Islet precursor cell (in vitro differentiated cells): ENCODE measurements around the gene NXPH2.

Experiments used
- DNase-seq: peaks from one replicate; pipeline ENCODE4 v3.0.0-alpha.2; 2018

The NXPH2 gene

GRCh38 chr2:138779781-138780445, at the start of gene NXPH2:
Gene NXPH2, minus strand, starts transcription at chr2:138780390. Its CDS starts 149 bp downstream, at chr2:138780241.
- DNase-seq, result peak; percentile 72

- peak; percentile 88 for DNase-seq
Measured at GRCh38 chr2:138829326-138829919, 49.2 kb upstream of the NXPH2 start.

DNA sequence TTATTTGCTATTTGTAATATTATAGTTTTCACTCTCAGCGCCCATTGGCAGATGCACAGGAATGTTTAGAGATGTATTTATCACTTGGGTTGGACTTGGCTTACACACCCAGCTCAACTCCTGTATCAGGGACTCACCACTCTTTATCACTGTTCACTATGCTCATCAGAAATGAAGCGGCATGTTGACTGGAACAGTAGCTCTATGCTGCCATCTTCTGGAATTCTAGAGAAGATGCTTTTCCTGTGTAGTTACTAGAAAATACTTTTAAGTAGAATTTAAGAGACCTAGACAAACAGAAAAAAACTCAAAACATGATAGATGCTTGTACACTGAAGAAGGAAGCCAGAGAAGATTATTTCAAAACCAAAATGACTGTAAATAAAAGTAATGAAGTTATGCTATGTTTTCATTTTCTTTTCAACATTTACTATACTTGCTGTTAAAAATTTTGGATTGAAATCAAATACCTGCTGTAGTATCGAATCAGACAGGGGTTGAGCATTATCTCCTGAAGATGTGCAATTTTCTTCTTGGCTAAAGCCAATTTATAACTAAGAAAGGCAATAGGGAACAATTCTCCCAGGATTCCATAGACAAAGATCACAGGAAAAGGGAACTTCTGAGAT, 47.4 kb upstream of the NXPH2 start:
- peak; percentile 68 for DNase-seq

- DNase-seq, result no peak
Measured at GRCh38 chr2:138823666-138824065, 43.5 kb upstream of the NXPH2 start.

DNA sequence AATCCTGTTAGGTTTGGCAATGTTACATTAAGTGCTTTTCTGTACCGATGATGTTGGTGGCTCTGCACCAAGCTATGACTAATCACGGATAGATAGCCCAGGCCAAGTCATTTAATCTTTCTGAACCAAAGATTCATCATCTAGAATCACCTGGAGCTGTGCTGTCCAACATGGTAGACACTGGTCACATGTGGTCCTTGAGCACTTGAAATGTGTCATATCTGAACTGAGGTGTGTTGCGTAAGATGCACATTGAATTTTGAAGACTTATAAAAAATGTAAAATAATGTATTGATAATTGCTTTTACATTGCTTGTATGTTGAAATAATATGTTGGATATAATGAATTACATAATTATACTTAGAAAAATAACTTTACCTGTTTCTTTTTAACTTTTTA, 39.8 kb upstream of the NXPH2 start:
- DNase-seq, result no peak

DNA sequence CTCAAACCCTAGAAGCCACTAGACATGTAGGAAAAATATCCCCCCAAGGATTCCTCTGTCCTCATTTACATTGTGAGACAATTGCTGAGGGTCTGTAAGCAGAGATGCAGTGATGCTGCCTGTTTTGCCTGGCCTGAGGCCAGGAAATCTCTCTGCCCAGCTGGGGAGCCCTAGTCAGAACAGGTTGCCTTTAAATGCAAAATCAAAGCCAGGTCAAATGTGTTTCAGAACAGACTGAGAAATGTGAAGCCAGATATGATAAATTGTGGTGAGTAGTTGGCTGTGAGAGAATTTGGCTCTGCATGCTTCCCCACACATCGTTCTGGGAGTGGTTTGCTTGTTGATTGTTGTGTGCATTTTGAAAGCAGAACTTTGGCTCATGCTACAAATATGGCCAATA, 38.4 kb upstream of the NXPH2 start:
- no peak for DNase-seq

DNA sequence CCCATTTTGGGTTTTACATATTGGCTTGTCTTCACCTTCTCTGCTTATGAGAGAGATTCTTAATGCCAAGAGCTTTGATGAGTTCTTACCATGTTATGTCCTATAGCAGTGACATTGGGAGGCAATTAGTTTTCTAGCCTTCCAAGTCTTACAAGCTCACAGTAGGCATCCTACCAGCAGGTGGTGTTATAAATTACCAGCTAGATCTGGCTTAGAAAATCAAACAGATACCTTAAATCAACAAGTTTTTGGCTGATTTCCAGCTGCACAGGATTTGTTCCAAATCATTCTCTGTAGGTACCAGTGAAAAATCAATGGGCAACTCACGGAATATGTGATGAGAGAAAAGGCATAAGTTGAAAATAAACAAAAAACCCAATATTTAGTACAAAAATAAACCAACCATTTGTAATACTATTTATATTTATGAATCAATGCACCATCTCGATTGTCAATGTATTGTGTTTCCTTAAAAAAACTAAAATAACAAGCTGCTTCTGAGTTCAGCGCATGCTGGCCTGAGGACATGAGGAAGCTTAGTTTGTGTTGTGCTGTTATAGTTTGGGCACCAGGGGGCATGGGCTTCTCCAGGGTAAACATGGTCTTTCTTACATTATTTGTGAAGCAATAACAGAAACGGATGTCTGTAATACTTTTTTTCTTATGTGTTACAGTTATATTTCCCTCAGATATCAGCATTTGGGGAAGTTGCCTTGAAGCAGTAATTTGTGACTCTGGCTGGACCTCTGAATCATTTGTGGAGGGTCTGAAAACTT, 34.1 kb upstream of the NXPH2 start:
- DNase-seq, result no peak

- DNase-seq, result no peak
Measured at GRCh38 chr2:138811431-138811830, 31.2 kb upstream of the NXPH2 start.

- no peak for DNase-seq
Measured at GRCh38 chr2:138794724-138795123, 14.5 kb upstream of the NXPH2 start.

DNA sequence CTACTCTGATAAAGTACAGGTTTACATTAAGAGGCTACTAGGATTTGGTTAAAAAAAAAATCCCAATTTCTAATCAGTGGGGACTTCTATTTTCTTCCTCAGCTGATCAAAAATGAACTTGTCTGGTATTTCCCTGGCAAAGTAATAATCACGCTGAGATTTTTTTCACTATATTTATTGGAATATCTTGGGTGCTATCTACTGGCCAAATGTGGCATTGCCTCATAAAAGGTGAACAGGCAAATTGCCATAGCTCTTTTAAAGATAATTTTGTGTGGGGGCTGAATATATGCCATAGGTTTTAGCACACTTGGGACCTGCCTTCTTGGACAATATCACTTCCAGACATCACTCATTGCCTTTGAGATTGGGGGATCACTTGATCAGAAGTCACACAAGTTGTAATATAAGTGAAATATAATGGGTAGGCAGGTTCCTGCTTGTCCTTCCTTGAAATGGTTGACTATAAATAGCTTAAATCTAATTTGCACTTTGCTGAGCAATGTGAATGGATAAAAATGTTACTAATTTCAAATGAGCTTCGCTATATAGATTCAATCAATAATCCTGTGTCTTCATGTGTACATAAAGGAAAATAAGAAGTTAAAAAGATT, 7.0 kb upstream of the NXPH2 start:
- no peak for DNase-seq

DNA sequence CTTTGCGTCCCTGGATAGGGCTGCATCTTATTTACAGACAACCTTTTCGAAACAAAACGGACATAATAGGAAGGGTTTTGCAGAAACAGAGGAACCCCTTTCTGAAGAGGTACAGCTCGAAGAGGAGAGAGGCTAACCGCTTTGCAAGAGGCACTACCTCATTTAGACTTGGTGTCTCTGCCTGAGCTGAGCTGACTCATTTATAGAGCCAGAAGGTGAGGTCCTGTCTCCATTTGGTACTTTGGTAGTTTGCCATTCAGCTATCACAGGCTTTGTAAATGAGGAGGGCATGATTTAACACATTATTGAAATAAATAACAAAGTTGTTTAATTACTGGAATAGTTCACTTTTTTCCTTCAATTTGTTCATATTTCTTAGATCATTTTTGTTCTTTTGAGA, 2.2 kb upstream of the NXPH2 start:
- no peak for DNase-seq

DNA sequence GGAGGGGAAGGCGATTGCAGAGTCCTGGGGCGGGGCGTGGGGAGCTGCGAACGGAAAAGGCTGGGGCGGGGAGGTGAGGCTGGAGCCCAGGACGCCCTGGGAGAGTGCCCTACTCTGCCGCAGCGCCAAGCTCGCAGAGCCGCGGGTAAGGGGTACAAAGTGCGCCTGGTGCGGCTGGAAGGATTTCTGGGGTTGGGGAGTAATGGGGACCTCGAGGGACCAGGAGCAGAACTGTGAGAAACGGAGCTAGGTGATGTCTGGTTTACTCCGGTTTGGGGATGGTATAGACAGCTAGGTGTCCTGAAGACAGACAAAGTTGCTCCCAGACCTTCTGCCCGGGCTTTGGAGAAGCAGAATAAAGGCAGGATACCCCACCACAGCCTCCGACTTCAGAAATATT, 718 bp upstream of the NXPH2 start:
- DNase-seq, result no peak

DNA sequence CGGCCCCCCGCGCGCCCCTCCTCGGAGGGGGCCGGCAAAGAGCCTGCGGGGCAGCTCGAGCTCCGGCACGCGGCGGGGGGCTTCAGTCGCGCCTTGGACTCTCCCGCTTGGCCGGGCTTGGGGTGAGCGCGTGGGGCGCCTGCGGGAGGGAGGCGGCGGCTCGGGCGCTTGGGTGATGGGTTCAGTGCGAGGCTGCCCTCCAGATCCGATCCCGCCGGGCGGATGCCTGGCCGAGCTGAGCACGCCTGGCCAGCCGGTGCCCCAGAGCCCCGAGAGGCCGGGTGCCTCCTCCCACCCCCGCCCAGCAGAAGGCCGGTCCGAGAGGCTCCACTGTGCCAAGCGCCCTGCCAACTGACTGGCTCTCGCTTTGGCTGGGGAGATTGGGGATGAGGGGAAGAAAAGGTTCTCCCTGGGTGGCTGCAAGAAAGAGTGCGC, 273 bp upstream of the NXPH2 start:
- DNase-seq, result peak; percentile 60

DNA sequence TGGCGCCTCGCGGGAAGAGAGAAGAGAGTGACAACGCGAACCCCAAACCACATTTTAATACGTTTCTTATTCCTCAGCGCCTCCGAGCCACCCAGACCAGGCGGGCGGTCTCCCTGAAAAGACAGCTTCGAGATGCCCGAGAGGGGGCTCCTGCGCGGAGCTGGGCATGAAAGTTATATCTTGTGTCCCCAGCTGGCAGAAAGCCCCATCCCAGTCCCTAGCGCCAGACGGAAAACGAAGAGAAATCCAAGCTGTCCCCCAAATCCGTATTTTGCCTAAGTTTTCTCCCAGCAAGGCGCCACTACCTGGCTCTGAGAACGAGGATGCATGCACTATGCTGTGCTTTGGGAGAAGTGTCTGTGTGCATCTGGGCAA, 797 bp downstream of the NXPH2 start:
- peak; percentile 55 for DNase-seq

DNA sequence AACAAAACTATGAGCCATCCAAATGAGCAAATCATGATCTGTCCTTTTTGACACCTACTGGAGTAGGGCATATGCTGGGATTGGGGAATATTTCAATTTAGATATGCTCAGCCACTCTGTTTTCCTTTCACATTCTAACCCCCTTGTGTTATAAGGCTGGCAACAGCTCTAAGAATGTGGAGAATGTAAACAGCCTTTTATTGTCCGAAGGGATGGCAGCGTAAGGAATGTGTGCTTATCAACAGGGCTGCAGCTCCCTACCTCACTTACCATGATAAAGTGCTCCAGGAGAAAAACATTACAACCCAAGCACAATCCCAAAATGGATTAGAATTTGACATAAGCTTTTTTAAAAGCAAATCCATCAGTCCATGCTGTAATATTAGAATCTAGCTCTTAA, 2.2 kb downstream of the NXPH2 start:
- DNase-seq, result peak; percentile 81

DNA sequence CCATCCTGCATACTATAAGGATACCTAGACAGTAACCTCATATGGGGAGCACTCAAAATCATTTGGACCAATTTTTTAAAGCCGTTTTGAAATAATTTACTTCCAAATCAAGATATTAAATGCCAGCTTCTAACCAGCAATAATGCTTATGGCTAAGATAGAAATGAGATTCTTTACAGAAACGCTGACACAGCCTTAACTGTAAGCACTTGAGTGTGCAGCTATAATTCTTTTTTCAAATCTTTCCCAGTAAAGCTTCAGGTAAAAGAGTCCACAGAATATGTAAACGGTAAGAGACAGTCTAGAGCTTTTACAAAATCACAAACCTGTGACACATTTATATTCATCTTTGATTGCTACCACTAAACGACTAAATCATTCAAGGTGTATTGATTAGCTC, 4.5 kb downstream of the NXPH2 start:
- DNase-seq, result no peak

DNA sequence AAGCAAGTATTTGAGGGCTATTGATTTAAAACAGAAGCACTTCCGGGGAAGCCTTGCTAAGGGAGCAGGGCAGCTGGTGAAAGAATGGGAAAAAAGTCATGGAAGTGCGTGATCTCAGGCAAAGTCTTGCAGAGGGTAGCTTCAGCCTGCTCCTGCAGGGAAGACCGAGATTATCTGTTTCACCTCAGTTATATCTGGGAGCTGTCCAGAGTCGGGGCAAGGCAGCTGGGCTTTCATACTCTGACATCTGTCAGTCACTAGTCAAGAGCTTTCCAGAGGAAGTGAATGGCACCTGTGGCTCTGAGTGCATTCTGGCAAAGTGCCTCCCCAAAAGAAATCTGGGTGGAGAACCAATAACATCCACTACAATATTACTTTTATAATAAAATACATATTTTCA, 8.7 kb downstream of the NXPH2 start:
- DNase-seq, result no peak

- DNase-seq, result no peak
Measured at GRCh38 chr2:138767101-138767500, 13.1 kb downstream of the NXPH2 start.

DNA sequence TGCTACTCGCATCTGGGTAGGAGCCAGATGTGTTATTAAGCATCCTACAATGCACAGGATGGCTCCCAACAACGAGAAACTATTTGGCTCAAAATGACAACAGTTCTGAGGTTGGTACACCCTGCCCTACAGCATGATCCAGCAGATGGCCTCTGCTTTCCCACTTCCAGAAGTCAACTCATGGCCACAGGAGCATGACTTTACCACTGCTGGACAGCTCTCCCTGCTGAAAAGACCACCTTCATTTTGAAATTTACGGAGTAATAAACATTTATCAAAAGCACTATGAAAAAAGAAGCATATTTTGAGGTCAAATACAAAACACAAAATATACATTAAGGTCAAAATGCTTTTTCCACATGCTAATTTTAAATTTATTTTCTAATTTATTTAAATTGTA, 13.7 kb downstream of the NXPH2 start:
- no peak for DNase-seq

- peak; percentile 84 for DNase-seq
Measured at GRCh38 chr2:138763971-138764370, 16.2 kb downstream of the NXPH2 start.

GRCh38 chr2:138762533-138762932, 17.7 kb downstream of the NXPH2 start:
- DNase-seq, result no peak

- no peak for DNase-seq
Measured at GRCh38 chr2:138760676-138761075, 19.5 kb downstream of the NXPH2 start.

DNA sequence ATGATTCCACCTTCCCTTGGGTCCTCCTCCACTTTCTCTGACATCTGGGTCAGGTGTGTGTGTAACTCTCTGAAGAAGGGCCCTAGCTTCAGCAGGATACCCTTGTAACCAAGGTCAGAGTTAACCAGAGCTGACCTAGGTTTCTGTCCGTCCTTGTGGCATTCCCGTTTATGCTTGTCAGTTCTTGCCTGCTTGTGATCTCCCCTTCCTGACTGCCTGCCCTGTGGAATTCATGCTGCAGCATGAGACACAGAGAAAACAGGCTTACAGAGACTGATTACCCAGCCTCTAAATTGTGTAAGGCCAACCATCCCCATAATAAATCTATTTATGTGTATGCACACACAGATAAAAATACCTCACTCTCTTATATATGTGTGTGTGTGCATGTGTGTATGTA, 22.8 kb downstream of the NXPH2 start:
- DNase-seq, result no peak
